C4-2B (cell line): ENCODE results near the gene STPG2.

Experiments used
- H3K27ac ChIP-seq: fragments of 450-650 bp; 2 replicates; pipeline ENCODE4 v1.5.1; 2017
- ZFX ChIP-seq: fragments of 450-650 bp; IDR thresholded peaks from 2 replicates; pipeline ENCODE4 v1.6.1; 2017
- TF ChIP-seq, protein P1 (sequence below): fragments of 450-650 bp; conservative IDR thresholded peaks from 2 replicates; pipeline ENCODE4 v1.5.1; 2017; ENCODE audit warnings: mild to moderate bottlenecking

Gene STPG2

DNA sequence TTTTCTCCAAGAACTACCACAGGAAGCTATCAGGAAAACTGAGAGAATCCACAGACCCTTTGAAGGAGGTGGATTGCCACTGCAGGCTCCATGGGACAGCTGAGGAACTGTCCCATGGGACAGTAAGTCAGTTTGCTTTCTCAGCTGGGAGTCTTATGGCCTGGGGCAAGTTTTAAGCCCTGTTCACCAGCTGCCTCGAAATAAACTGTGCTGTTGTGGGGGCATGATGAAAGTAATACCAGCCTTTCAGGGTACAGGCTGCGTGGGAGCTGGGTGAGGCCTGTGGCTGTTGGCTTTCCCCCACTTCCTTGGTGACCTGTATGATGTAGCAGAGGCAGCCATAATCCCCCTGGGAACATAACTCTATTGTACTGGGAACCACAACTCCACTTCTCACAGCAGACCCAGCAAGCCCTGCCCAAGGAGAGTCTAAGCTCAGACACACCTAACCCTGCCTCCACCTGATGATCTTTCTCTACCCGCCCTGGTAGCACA is 452.1 kb downstream of the STPG2 start:
- no peak overlapping the region for H3K27ac ChIP-seq
- no peak for TF ChIP-seq ZFX
- TF ChIP-seq, protein P1, sequence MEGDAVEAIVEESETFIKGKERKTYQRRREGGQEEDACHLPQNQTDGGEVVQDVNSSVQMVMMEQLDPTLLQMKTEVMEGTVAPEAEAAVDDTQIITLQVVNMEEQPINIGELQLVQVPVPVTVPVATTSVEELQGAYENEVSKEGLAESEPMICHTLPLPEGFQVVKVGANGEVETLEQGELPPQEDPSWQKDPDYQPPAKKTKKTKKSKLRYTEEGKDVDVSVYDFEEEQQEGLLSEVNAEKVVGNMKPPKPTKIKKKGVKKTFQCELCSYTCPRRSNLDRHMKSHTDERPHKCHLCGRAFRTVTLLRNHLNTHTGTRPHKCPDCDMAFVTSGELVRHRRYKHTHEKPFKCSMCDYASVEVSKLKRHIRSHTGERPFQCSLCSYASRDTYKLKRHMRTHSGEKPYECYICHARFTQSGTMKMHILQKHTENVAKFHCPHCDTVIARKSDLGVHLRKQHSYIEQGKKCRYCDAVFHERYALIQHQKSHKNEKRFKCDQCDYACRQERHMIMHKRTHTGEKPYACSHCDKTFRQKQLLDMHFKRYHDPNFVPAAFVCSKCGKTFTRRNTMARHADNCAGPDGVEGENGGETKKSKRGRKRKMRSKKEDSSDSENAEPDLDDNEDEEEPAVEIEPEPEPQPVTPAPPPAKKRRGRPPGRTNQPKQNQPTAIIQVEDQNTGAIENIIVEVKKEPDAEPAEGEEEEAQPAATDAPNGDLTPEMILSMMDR = no peak

DNA sequence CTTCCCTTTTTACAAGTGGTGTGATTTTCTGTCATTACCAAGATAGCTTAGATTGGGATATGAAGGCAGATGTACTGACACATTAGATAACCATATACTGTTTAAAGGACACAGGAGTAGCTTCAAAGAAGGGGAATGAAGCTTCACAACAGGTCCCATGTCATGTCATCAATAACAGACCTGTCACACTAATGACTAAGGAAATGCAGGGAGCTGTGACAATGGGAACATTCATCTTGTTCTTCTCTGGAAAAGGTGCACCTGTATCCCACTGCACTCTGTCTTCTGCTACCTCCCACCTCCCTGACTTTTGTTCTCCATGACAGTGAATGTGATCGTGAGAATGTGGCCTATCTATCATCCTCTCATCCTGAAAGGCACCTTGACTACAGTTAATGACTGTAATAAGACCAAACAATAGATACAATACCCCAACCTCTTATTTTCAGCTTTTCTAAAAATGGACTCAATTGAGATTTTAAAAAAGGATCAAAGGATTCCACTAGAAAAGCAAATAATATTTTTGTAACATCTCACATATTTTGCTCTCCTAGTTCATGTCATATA is 472.5 kb downstream of the STPG2 start:
- TF ChIP-seq ZFX = no peak
- TF ChIP-seq, protein P1 = no peak
- no peak overlapping the region for H3K27ac ChIP-seq

GRCh38 chr4:97665553-97665952 is 477.7 kb downstream of the STPG2 start:
- TF ChIP-seq ZFX = no peak
- TF ChIP-seq, protein P1 = no peak
- no peak overlapping the region for H3K27ac ChIP-seq

DNA sequence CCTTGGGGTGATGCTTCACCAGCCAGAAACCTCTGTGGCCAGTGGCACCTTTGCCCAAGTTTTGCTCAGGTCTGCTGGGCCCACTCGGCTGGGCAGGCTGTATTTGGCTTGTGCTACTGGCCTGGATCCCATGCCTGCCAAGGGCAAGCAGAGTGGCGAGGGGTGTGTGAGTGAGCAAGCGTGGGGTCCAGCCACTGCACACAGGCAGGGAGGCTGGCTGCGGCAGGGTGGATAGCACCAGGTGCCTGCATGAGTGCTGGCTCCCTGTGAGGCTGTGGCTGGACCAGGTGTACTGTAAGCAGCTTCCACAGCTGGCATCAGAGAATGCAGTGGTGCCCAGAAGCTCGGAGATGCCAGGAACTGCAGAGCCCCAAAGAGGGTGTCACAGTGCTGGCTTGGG is 478.5 kb downstream of the STPG2 start:
- no peak overlapping the region for H3K27ac ChIP-seq
- TF ChIP-seq ZFX = no peak
- TF ChIP-seq, protein P1 = no peak

DNA sequence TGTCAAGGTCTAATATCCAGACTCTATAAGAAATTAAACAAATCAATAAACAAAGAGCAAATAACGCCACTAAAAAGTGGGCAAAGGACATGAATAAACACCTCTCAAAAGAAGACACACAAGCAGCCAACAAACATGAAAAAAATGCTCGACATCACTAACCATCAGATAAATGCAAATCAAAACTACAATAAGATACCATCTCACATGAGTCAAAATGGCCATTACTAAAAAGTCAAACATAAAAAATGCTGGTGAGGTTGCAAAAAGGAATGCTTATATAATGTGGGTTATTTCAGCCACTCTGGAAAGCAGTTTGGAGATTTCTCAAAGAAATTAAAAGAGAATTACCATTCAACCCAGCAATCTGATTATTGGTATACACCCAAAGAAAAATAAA is 481.1 kb downstream of the STPG2 start:
- no peak for TF ChIP-seq ZFX
- TF ChIP-seq, protein P1 = no peak
- no peak overlapping the region for H3K27ac ChIP-seq

DNA sequence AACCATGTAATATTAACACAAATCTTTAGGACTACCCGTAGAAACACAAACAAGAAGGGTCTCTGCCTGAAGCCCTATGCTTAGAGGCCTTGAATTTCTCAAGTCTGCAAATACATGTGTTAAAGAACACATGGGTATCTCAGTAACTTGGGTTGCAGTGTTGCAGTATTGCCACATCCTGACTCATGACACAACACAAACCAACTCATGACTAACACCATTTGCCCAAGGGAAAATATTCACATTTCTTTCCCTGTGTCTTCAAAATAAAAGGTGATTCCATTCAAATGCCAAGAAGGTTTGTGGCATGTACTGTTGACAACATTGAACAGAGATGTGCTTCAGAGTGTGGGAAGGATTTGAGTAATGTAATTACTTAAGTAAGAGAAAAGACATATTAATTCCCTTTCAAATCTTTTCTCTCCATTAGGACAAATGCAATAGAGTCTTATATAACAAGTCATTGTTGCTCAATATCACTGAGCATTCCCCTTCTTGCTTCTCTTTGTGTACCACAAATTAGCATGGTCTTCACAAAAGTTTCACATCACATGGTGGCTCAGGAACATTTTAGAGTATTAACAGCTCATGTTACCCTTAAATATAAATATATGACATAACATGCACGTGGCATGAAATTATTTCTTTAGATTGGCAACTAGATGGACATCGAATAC is 487.1 kb downstream of the STPG2 start:
- no peak overlapping the region for H3K27ac ChIP-seq
- no peak for TF ChIP-seq ZFX
- TF ChIP-seq, protein P1 = no peak

GRCh38 chr4:97653701-97654100 is 489.6 kb downstream of the STPG2 start:
- H3K27ac ChIP-seq = no peak overlapping the region
- no peak for TF ChIP-seq ZFX
- TF ChIP-seq, protein P1 = no peak
